Activated CD4-positive, alpha-beta T cell treated with anti-CD3 and anti-CD28 coated beads for 24 hours (primary cell): Measurements from ENCODE around the gene DRC1.

Source experiments
- DNase-seq, 2 donors: peaks; one replicate each; pipeline ENCODE4 v3.0.0-alpha.2; 2020; ENCODE audit warnings: low read depth in 2 of 2

DRC1 gene

GRCh38 chr2:26477911-26478253 is 76.2 kb downstream of the DRC1 start, which contains the start of gene OTOF:
OTOF (minus strand) TSS chr2:26478124.
- no peak for DNase-seq

GRCh38 chr2:26478366-26478765 is 76.6 kb downstream of the DRC1 start:
- no peak for DNase-seq

- DNase-seq = no peak
Observed at GRCh38 chr2:26479131-26479788, 77.5 kb downstream of the DRC1 start.

GRCh38 chr2:26479789-26480565 is 78.3 kb downstream of the DRC1 start:
- DNase-seq = no peak

- no peak for DNase-seq
Observed at GRCh38 chr2:26480566-26481423, 79.1 kb downstream of the DRC1 start.

GRCh38 chr2:26481706-26482105 is 80.0 kb downstream of the DRC1 start:
- no peak for DNase-seq

- DNase-seq = no peak
Observed at GRCh38 chr2:26482211-26483026, 80.7 kb downstream of the DRC1 start.

- DNase-seq = no peak
Observed at GRCh38 chr2:26483027-26483326, 81.3 kb downstream of the DRC1 start.

- no peak for DNase-seq
Observed at GRCh38 chr2:26483516-26483915, 81.8 kb downstream of the DRC1 start.

GRCh38 chr2:26483957-26484565 is 82.3 kb downstream of the DRC1 start:
- DNase-seq = no peak

- DNase-seq = no peak
Observed at GRCh38 chr2:26484579-26484978, 82.9 kb downstream of the DRC1 start.

GRCh38 chr2:26485099-26485498 is 83.4 kb downstream of the DRC1 start:
- no peak for DNase-seq

GRCh38 chr2:26485725-26486418 is 84.2 kb downstream of the DRC1 start:
- DNase-seq = no peak

GRCh38 chr2:26486789-26487188 is 85.1 kb downstream of the DRC1 start:
- DNase-seq = no peak

- DNase-seq = no peak
Observed at GRCh38 chr2:26487192-26487591, 85.5 kb downstream of the DRC1 start.

- DNase-seq = no peak
Observed at GRCh38 chr2:26488463-26489212, 86.9 kb downstream of the DRC1 start.

GRCh38 chr2:26489213-26489850 is 87.6 kb downstream of the DRC1 start:
- DNase-seq = no peak

- no peak for DNase-seq
Observed at GRCh38 chr2:26491563-26492167, 89.9 kb downstream of the DRC1 start.
